Right atrium auricular region (tissue), 2 donors: ENCODE data around the gene NECAB2. TPM values are rescaled to one million over a fixed set of nuclear protein-coding genes. Genes with fewer than 3 reads are reported as not detected.

Experiments
- DNase-seq: peaks from one replicate; pipeline ENCODE4 v3.0.0-alpha.2; 2019; ENCODE audit warnings: low spot score
- H3K27ac ChIP-seq, 2 donors: fragments of 200-600 bp; sonication (generic); 1 replicate in 1 of 2; 2 replicates in 1 of 2; pipeline ENCODE4 v1.5.1; 2016 to 2019
- H3K27me3 ChIP-seq, 2 donors: fragments of 200-600 bp; sonication (generic); one replicate each; pipeline versions ENCODE4 v1.5.1 to v1.6.0; 2017 to 2019
- H3K36me3 ChIP-seq: fragments of 200-600 bp; sonication (generic); one replicate; pipeline ENCODE4 v1.5.1; 2016
- H3K4me1 ChIP-seq, 2 donors: fragments of 200-600 bp; sonication (generic); one replicate each; pipeline versions ENCODE4 v1.5.1 to v1.6.0; 2017 to 2019
- H3K4me3 ChIP-seq, 2 donors: fragments of 200-600 bp; sonication (generic); 1 replicate in 1 of 2; 2 replicates in 1 of 2; pipeline ENCODE4 v1.5.1; 2017 to 2019; ENCODE audit warnings: mild to moderate bottlenecking in 1 of 2, moderate library complexity in 1 of 2
- H3K9me3 ChIP-seq, 2 donors: fragments of 200-600 bp; sonication (generic); one replicate each; pipeline ENCODE4 v1.5.1; 2019
- CTCF ChIP-seq, 2 donors: fragments of 200-600 bp; sonication (generic); IDR thresholded peaks; one replicate each; pipeline ENCODE4 v1.5.1; 2019; ENCODE audit warnings: antibody characterized with exemption in 2 of 2
- total RNA-seq, 2 donors: library from RNA; depleted of rRNA; stranded (reverse); fragments of >200 nt; gene quantifications; one replicate each; pipeline ENCODE4 v1.1.0, GENCODE V29; 2016

NECAB2 gene
- total RNA-seq, 2 donors from 2014 or later: 0.71 TPM; not detected in 1

- DNase-seq: no peak
- no peak for TF ChIP-seq CTCF (IDR thresholded peaks at IDR 0.05)
- no peak overlapping the region for H3K27ac ChIP-seq
- H3K4me3 ChIP-seq: no peak overlapping the region
- H3K36me3 ChIP-seq: no peaks in the 10 kb centered on the region
- H3K27me3 ChIP-seq: no peaks in the 10 kb centered on the region
- no peaks in the 10 kb centered on the region for H3K4me1 ChIP-seq
- H3K9me3 ChIP-seq: no peaks in the 10 kb centered on the region
Measured at GRCh38 chr16:83943516-83944050, 24.5 kb upstream of the NECAB2 start.

GRCh38 chr16:83945587-83945986 lies 22.5 kb upstream of the NECAB2 start:
- H3K27me3 ChIP-seq: no peaks in the 10 kb centered on the region
- H3K9me3 ChIP-seq: no peaks in the 10 kb centered on the region
- H3K27ac ChIP-seq: no peak overlapping the region
- no peak for TF ChIP-seq CTCF (IDR thresholded peaks at IDR 0.05)
- DNase-seq: no peak
- no peaks in the 10 kb centered on the region for H3K36me3 ChIP-seq
- no peak overlapping the region for H3K4me3 ChIP-seq
- H3K4me1 ChIP-seq: no peaks in the 10 kb centered on the region

- no peak for DNase-seq
- no peak for TF ChIP-seq CTCF (IDR thresholded peaks at IDR 0.05)
- H3K4me1 ChIP-seq: no peaks in the 10 kb centered on the region
- H3K27me3 ChIP-seq: no peaks in the 10 kb centered on the region
- H3K9me3 ChIP-seq: no peaks in the 10 kb centered on the region
- H3K27ac ChIP-seq: no peak overlapping the region
- no peaks in the 10 kb centered on the region for H3K36me3 ChIP-seq
- H3K4me3 ChIP-seq: no peak overlapping the region
Measured at GRCh38 chr16:83946154-83946780, 21.8 kb upstream of the NECAB2 start.

- no peak for TF ChIP-seq CTCF (IDR thresholded peaks at IDR 0.05)
- H3K27me3 ChIP-seq: no peaks in the 10 kb centered on the region
- no peak for DNase-seq
Measured at GRCh38 chr16:83946781-83947566, 21.1 kb upstream of the NECAB2 start.

GRCh38 chr16:83947642-83948234 lies 20.3 kb upstream of the NECAB2 start:
- H3K4me3 ChIP-seq: no peak overlapping the region
- peaks cover 0 to 7% of the 10 kb centered on the region in 2 donors for H3K4me1 ChIP-seq
- no peak overlapping the region for H3K27ac ChIP-seq
- no peaks in the 10 kb centered on the region for H3K9me3 ChIP-seq
- TF ChIP-seq CTCF (IDR thresholded peaks at IDR 0.05): no peak
- H3K27me3 ChIP-seq: no peaks in the 10 kb centered on the region
- no peaks in the 10 kb centered on the region for H3K36me3 ChIP-seq
- no peak for DNase-seq

More at GRCh38 chr16:83946781-83947566, 21.1 kb upstream of the NECAB2 start:
- no peak overlapping the region for H3K4me3 ChIP-seq
- H3K9me3 ChIP-seq: no peaks in the 10 kb centered on the region
- H3K4me1 ChIP-seq: no peaks in the 10 kb centered on the region
- H3K27ac ChIP-seq: no peak overlapping the region
- no peaks in the 10 kb centered on the region for H3K36me3 ChIP-seq
